GM12878 (cell line): ENCODE data around the gene VPS26A. TPM values are rescaled to one million over a fixed set of nuclear protein-coding genes. Genes with fewer than 3 reads are reported as not detected.

Experiments used
- ATAC-seq: fragments of 200-7000 bp; cut with Tn5 transposase; 3 replicates; pipeline ENCODE4 v1.9.1; 2020; ENCODE audit warnings: mild to moderate bottlenecking, moderate library complexity
- BruUV-seq: library from RNA; stranded (reverse); fragments of 400-500 nt; replicated peaks from 2 replicates; lab custom pipeline; 2021; lab: Mats Ljungman, UMichigan
- CTCF ChIA-PET: fragments of 300-600 bp; sonication (Branson Sonifier 250); formaldehyde crosslinking; extraction: SDS; loops from one replicate; lab custom pipeline; 2021; ENCODE audit warnings: inconsistent platforms; lab: Yijun Ruan, JAX
- POLR2A ChIA-PET: fragments of 350-600 bp; formaldehyde crosslinking; extraction: SDS; loops from one replicate; lab custom pipeline; 2021; ENCODE audit warnings: inconsistent platforms; lab: Charles Lee
- RAD21 ChIA-PET: fragments of 300-600 bp; sonication (Branson Sonifier 250); formaldehyde crosslinking; loops from one replicate; lab custom pipeline; 2023; ENCODE audit warnings: antibody characterized with exemption; ENCODE audit not compliant: unreplicated experiment; lab: Charles Lee
- SMC1A ChIA-PET: fragments of 300-600 bp; sonication (Branson Sonifier 250); formaldehyde crosslinking; loops from one replicate; lab custom pipeline; 2023; ENCODE audit not compliant: unreplicated experiment, uncharacterized antibody; lab: Charles Lee
- DNase-seq: peaks from one replicate; pipeline ENCODE4 v3.0.0-alpha.2; 2011; ENCODE audit warnings: low read depth, low spot score
- FAIRE-seq: peaks from 3 replicates; lab custom pipeline; 2011; peaks lifted over from hg19 to GRCh38; lab: Jason Lieb, UNC
- H2AFZ ChIP-seq: 2 replicates; pipeline ENCODE4 v1.6.0; 2011; ENCODE audit warnings: low read depth, low read length, control low read depth; ENCODE audit not compliant: control insufficient read depth
- H3K27ac ChIP-seq: 2 replicates; pipeline ENCODE4 v1.5.1; 2011; ENCODE audit warnings: control low read depth; ENCODE audit not compliant: control insufficient read depth, insufficient read depth
- H3K27me3 ChIP-seq, 2 experiments: replicated peaks in 1 of 2; 2 replicates each; pipeline versions ENCODE4 v1.6.0 to v1.6.1; 2011; ENCODE audit warnings: low read length in 1 of 2; ENCODE audit not compliant: control insufficient read depth in 2 of 2, insufficient read depth in 2 of 2
- H3K36me3 ChIP-seq, 2 experiments: 2 replicates each; pipeline ENCODE4 v1.5.1; 2011; ENCODE audit warnings: low read length in 1 of 2; ENCODE audit not compliant: control insufficient read depth in 2 of 2, insufficient read depth in 2 of 2
- H3K4me1 ChIP-seq: 2 replicates; pipeline ENCODE4 v1.6.1; 2011; ENCODE audit warnings: mild to moderate bottlenecking, low read length, moderate library complexity, mixed read lengths; ENCODE audit not compliant: control insufficient read depth, insufficient read depth
- H3K4me2 ChIP-seq: 2 replicates; pipeline ENCODE4 v1.6.0; 2011; ENCODE audit warnings: control low read depth; ENCODE audit not compliant: control insufficient read depth, insufficient read depth
- H3K4me3 ChIP-seq: fragments of 200-600 bp; sonication (generic); 2 replicates; pipeline ENCODE4 v1.5.1; 2016
- H3K79me2 ChIP-seq: 2 replicates; pipeline ENCODE4 v1.6.0; 2011; ENCODE audit warnings: low read length; ENCODE audit not compliant: control insufficient read depth, insufficient read depth
- H3K9ac ChIP-seq: 2 replicates; pipeline ENCODE4 v1.8.0; 2011; ENCODE audit warnings: low read length, control low read depth, mixed read lengths; ENCODE audit not compliant: control insufficient read depth, insufficient read depth
- H3K9me3 ChIP-seq: replicated peaks from 3 replicates; pipeline ENCODE4 v1.5.1; 2011; ENCODE audit warnings: mild to moderate bottlenecking, low read length; ENCODE audit not compliant: control insufficient read depth, insufficient read depth
- H4K20me1 ChIP-seq: 2 replicates; pipeline ENCODE4 v1.6.0; 2011; ENCODE audit not compliant: control insufficient read depth, insufficient read depth
- ASH2L ChIP-seq: fragments of 300-600, 200-600 bp; sonication (generic); IDR thresholded peaks from 2 replicates; pipeline ENCODE4 v1.6.1; 2017; ENCODE audit warnings: low read depth, mild to moderate bottlenecking, borderline replicate concordance
- BACH1 ChIP-seq: fragments of 450-650 bp; IDR thresholded peaks from 2 replicates; pipeline ENCODE4 v1.6.1; 2017; ENCODE audit warnings: mild to moderate bottlenecking, borderline replicate concordance
- CBX3 ChIP-seq: fragments of 200-600 bp; sonication (generic); IDR thresholded peaks from 2 replicates; pipeline ENCODE4 v1.6.1; 2016; ENCODE audit warnings: low read depth, borderline replicate concordance
- CREB1 ChIP-seq: IDR thresholded peaks from 2 replicates; pipeline ENCODE4 v1.6.1; 2012; ENCODE audit warnings: low read depth, mild to moderate bottlenecking, inconsistent platforms
- CREM ChIP-seq: IDR thresholded peaks from 2 replicates; pipeline ENCODE4 v1.6.1; 2014; ENCODE audit warnings: antibody characterized with exemption, low read depth
- EGR1 ChIP-seq, 2 experiments: IDR thresholded peaks; 1 replicate in 1 of 2; 2 replicates in 1 of 2; pipeline ENCODE4 v1.6.1; 2011 to 2012; ENCODE audit warnings: low read depth in 2 of 2, low read length in 2 of 2, borderline replicate concordance in 1 of 2, mild to moderate bottlenecking in 1 of 2, moderate library complexity in 1 of 2
- ELK1 ChIP-seq: IDR thresholded peaks from 2 replicates; pipeline ENCODE4 v1.6.1; 2012; ENCODE audit warnings: low read depth, low read length, improper control_type of control experiment
- GATAD2B ChIP-seq: fragments of 450-650 bp; conservative IDR thresholded peaks from 2 replicates; pipeline ENCODE4 v1.6.1; 2017; ENCODE audit warnings: low read depth, mild to moderate bottlenecking, moderate library complexity
- KLF5 ChIP-seq: fragments of 450-650 bp; IDR thresholded peaks from 2 replicates; pipeline ENCODE4 v1.6.1; 2014; ENCODE audit warnings: mild to moderate bottlenecking; ENCODE audit not compliant: partially characterized antibody
- MEF2B ChIP-seq: fragments of 450-650 bp; IDR thresholded peaks from 2 replicates; pipeline ENCODE4 v1.6.1; 2018; ENCODE audit warnings: mild to moderate bottlenecking, moderate library complexity; ENCODE audit not compliant: partially characterized antibody, poor library complexity, severe bottlenecking
- NFYB ChIP-seq: IDR thresholded peaks from 2 replicates; pipeline ENCODE4 v1.6.1; 2011; ENCODE audit warnings: low read depth, mild to moderate bottlenecking, low read length, improper control_type of control experiment, moderate library complexity; ENCODE audit not compliant: insufficient read depth
- NKRF ChIP-seq: fragments of 450-650 bp; conservative IDR thresholded peaks from 2 replicates; pipeline ENCODE4 v1.6.1; 2017; ENCODE audit warnings: mild to moderate bottlenecking, moderate library complexity
- RAD21 ChIP-seq: IDR thresholded peaks from 2 replicates; pipeline ENCODE4 v1.6.1; 2011; ENCODE audit warnings: mild to moderate bottlenecking, low read depth, low read length, moderate library complexity; ENCODE audit not compliant: insufficient read depth
- RELB ChIP-seq: fragments of 450-650 bp; IDR thresholded peaks from 2 replicates; pipeline ENCODE4 v1.6.1; 2017; ENCODE audit warnings: low read depth, mild to moderate bottlenecking, moderate library complexity
- TCF12 ChIP-seq: IDR thresholded peaks from 2 replicates; pipeline ENCODE4 v1.6.1; 2011; ENCODE audit warnings: low read depth, mild to moderate bottlenecking, low read length
- YBX1 ChIP-seq: fragments of 450-650 bp; IDR thresholded peaks from 2 replicates; pipeline ENCODE4 v1.6.1; 2016; ENCODE audit warnings: antibody characterized with exemption
- ZBTB4 ChIP-seq: fragments of 450-650 bp; formaldehyde crosslinking; IDR thresholded peaks from 2 replicates; pipeline ENCODE4 v1.4.0; 2022; ENCODE audit warnings: mild to moderate bottlenecking, moderate library complexity
- ZNF217 ChIP-seq: fragments of 450-650 bp; IDR thresholded peaks from 2 replicates; pipeline ENCODE4 v1.6.1; 2017; ENCODE audit warnings: antibody characterized with exemption, mild to moderate bottlenecking
- WGBS: methylation state at CpG from one replicate; pipeline ENCODE4 v1.1.6; 2016; ENCODE audit warnings: low lambda C conversion rate; ENCODE audit not compliant: insufficient replicate concordance, insufficient coverage; ENCODE audit errors: missing lambda C conversion rate; 5-methylcytosine and 5-hydroxymethylcytosine counted together
- in situ Hi-C: fragments of 300-500 bp; cut with MboI; formaldehyde crosslinking; loops from 9 replicates; pipeline ENCODE4 v1.14.3; 2018; ENCODE audit warnings: mixed read lengths
- intact Hi-C: fragments of 100-400 bp; cut with micrococcal nuclease; formaldehyde crosslinking; loops from one replicate; pipeline ENCODE4 v1.14.2; 2022; ENCODE audit not compliant: unreplicated experiment
- polyA plus RNA-seq, 11 experiments: library from polyadenylated mRNA; depleted of rRNA in 4 of 11; unstranded in 6 of 11; stranded (reverse) in 5 of 11; fragments of >200 nt; fragmentation: Nextera tagmentation in 4 of 11; fragmentation: Illumina TruSeq in 1 of 11; extraction: Ambion mirVana in 4 of 11; extraction: Trizol in 1 of 11; gene quantifications; 1 replicate in 1 of 11; 2 replicates in 10 of 11; pipeline versions ENCODE4 v1.2.1 to v1.2.3, GENCODE V29; 2011 to 2016; ENCODE audit warnings: inconsistent platforms in 2 of 11, missing spikeins in 2 of 11, low read depth in 1 of 11
- total RNA-seq, 4 experiments: library from RNA; depleted of rRNA in 3 of 4; stranded (reverse); fragments of >200 nt in 3 of 4; fragmentation: Illumina TruSeq in 1 of 4; extraction: Trizol in 1 of 4; gene quantifications; 2 replicates each; pipeline versions ENCODE4 v1.2.1 to v1.2.3, GENCODE V29; 2013 to 2021

The VPS26A gene
- total and polyA plus RNA-seq, 10 of the 15 experiments (the other 5 are each of a cell fraction or from before 2014, with no cell fraction given), result 16.8 to 72.3 (median 26.8) TPM

- H2AFZ ChIP-seq, result no peak overlapping the region
- 56% methylated on average over 4 of the region's 4 CpGs for WGBS
- DNase-seq (no peak), ATAC-seq (no peak), FAIRE-seq (no peak)
- no peaks in the 10 kb centered on the region for H4K20me1 ChIP-seq
- no peaks in the 10 kb centered on the region for H3K36me3 ChIP-seq
- intact Hi-C loops (no loop called here), in situ Hi-C loops (no loop called here)
- H3K27ac ChIP-seq, result no peak overlapping the region
- peaks cover 4% of the 10 kb centered on the region; the same call in 1 of the 2 replicates for H3K4me1 ChIP-seq
- BruUV-seq, result no TSS peak
- ChIA-PET POLR2A (no interaction called here), RAD21 (no interaction called here), SMC1A (interaction anchor here (1.0 kb wide), 1 partner anchor 8 kb away, joined by 3 read pairs; no protein-coding TSS in a partner anchor), CTCF (interaction anchor here (2.4 kb wide), 1 partner anchor 9 kb away, joined by 7 read pairs; no protein-coding TSS in a partner anchor)
- H3K79me2 ChIP-seq, result no peaks in the 10 kb centered on the region
- no peak overlapping the region for H3K9ac ChIP-seq
- no peaks in the 10 kb centered on the region for H3K9me3 ChIP-seq
- no peak overlapping the region for H3K4me2 ChIP-seq
- H3K27me3 ChIP-seq, result no peaks in the 10 kb centered on the region
- H3K4me3 ChIP-seq, result no peak overlapping the region
- TF ChIP-seq RAD21, result no peak
- TF ChIP-seq YBX1, result no peak
- no peak for TF ChIP-seq ZBTB4 (CRISPR knock-in tag)
- no peak for TF ChIP-seq TCF12
- TF ChIP-seq BACH1, result no peak
- TF ChIP-seq GATAD2B, result no peak
- TF ChIP-seq CREM, result no peak
- no peak for TF ChIP-seq CREB1
- no peak for TF ChIP-seq CBX3
- TF ChIP-seq EGR1 (IDR thresholded peaks at IDR 0.05; ENCODE audit: borderline replicate concordance in 1 of 2, low read depth in 2 of 2, low read length in 2 of 2), result no peak
- TF ChIP-seq ELK1, result no peak
- TF ChIP-seq NFYB, result no peak
- TF ChIP-seq RELB, result no peak
- no peak for TF ChIP-seq NKRF
- no peak for TF ChIP-seq ZNF217
- TF ChIP-seq ASH2L, result no peak
- TF ChIP-seq KLF5, result no peak
- no peak for TF ChIP-seq MEF2B
Measured at GRCh38 chr10:69074532-69074931, 49.4 kb upstream of the VPS26A start.
